Measurements from ENCODE around the gene LITAF. TPM values are rescaled to one million over a fixed set of nuclear protein-coding genes. Genes with fewer than 3 reads are reported as not detected.
"Not testable (repeated sequence)": the region's sequence is repeated elsewhere in the genome, so short reads cannot be mapped to it uniquely, and the experiment has no call there.

Gene LITAF
- total RNA-seq, 1 experiment from 2014 or later, result 244 TPM

DNA sequence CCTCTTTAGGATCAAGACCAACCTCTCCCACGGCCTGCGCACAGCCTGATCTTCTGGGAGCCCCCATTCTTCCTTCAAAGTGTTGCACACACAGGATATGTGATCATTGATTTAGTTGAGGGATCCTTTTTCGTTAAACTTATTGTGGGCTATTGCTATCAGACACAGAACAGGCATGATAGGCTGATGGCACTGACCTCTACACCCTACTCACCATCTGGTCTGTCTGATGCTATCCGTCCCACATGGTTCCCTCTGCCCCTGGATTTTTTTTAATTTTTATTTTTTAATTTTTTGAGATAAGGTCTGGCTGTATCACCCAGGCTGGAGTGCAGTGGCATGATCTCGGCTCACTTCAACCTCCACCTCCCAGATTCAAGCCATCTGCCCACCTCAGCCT lies 19.2 kb upstream of the LITAF start:
- no peak overlapping the region for H3K27ac ChIP-seq
- no peaks in the 10 kb centered on the region for H3K9me2 ChIP-seq (ENCODE audit: insufficient read depth)
- BruUV-seq (replicated peaks), result no TSS peak
- no peaks in the 10 kb centered on the region for H3K27me3 ChIP-seq (ENCODE audit: insufficient read depth, low read depth)
- DNase-seq, result no peak
- H3K9me3 ChIP-seq (ENCODE audit: insufficient read depth, low read depth), result no peaks in the 10 kb centered on the region
- H3K4me1 ChIP-seq (replicated peaks; ENCODE audit: insufficient read depth), result peaks cover 32% of the 10 kb centered on the region
- H3K79me2 ChIP-seq (ENCODE audit: low read depth), result no peaks in the 10 kb centered on the region
- no peak overlapping the region for H3K4me3 ChIP-seq
- no peak overlapping the region for H2AFZ ChIP-seq
- H4K20me1 ChIP-seq (ENCODE audit: insufficient read depth), result no peaks in the 10 kb centered on the region
- TF ChIP-seq CTCF (conservative IDR thresholded peaks at IDR 0.05) (no peak), EZH2 (IDR thresholded peaks at IDR 0.05; ENCODE audit: low read depth) (no peak)
- peaks cover 28% of the 10 kb centered on the region for H3F3A ChIP-seq (ENCODE audit: insufficient read depth, low read depth)
- intact Hi-C loops (cut with micrococcal nuclease; ENCODE audit: unreplicated experiment), result no loop called here
- POLR2A ChIA-PET (ENCODE audit: unreplicated experiment), result no interaction called here
- CTCF ChIA-PET, result no interaction called here
- no peak overlapping the region for H3K4me2 ChIP-seq
- no peaks in the 10 kb centered on the region for H3K36me3 ChIP-seq (ENCODE audit: low read depth)

GRCh38 chr16:11605564-11605886 lies 18.8 kb upstream of the LITAF start:
- TF ChIP-seq CTCF (conservative IDR thresholded peaks at IDR 0.05) (no peak), EZH2 (IDR thresholded peaks at IDR 0.05; ENCODE audit: low read depth) (no peak)
- ChIA-PET POLR2A (ENCODE audit: unreplicated experiment) (no interaction called here), CTCF (no interaction called here)
- H3K9me3 ChIP-seq (ENCODE audit: insufficient read depth, low read depth), result no peaks in the 10 kb centered on the region
- H2AFZ ChIP-seq, result no peak overlapping the region
- intact Hi-C loops (cut with micrococcal nuclease; ENCODE audit: unreplicated experiment), result no loop called here
- H3K4me1 ChIP-seq (replicated peaks; ENCODE audit: insufficient read depth), result peaks cover 29% of the 10 kb centered on the region
- no peak overlapping the region for H3K4me2 ChIP-seq
- H3K27ac ChIP-seq, result no peak overlapping the region
- BruUV-seq (replicated peaks), result no TSS peak
- H3K4me3 ChIP-seq, result no peak overlapping the region
- H3K9me2 ChIP-seq (ENCODE audit: insufficient read depth), result no peaks in the 10 kb centered on the region
- H4K20me1 ChIP-seq (ENCODE audit: insufficient read depth), result no peaks in the 10 kb centered on the region
- no peak for DNase-seq
- H3K27me3 ChIP-seq (ENCODE audit: insufficient read depth, low read depth), result no peaks in the 10 kb centered on the region
- no peaks in the 10 kb centered on the region for H3K79me2 ChIP-seq (ENCODE audit: low read depth)
- no peaks in the 10 kb centered on the region for H3K36me3 ChIP-seq (ENCODE audit: low read depth)
- peaks cover 25% of the 10 kb centered on the region for H3F3A ChIP-seq (ENCODE audit: insufficient read depth, low read depth)

DNA sequence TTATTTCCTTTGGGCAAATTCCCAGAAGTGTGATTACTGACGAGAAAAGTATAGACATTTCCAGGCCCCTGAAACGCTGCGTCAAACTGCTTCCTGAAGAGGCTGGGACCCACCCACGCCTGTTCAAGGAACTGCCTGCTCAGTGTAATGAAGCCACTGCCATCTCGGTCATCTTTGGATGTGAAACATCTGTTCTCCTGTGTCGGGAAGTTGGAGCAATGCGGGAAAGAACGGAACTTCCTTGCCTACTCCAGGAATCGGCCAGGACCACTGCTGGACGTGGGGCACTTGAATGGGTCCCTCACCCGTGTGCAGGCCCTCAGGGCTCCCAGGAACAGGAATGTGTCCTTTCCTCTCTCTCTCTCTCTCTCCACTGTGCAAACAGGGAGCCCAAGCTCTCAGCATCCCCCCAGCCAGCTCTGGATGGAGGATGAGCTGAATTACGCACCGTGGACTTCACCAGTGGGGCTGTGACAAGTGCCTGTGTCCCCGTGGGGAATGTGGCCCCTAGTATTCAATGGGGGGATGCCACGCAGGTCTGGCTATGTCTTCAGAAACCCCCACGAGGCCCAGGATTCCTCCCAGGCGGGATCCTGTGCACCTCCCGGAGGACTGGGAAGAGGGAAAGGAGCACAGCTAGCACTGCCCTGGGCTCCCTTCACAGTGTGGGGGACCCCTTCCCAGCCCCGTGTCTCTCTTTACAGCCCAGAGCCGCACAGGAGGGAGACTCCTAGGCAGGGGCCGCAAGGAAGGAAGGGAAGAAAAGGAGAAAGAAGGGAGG lies 18.3 kb upstream of the LITAF start:
- intact Hi-C loops (cut with micrococcal nuclease; ENCODE audit: unreplicated experiment), result no loop called here
- Histone ChIP-seq H3K27ac (no peak overlapping the region), H3K27me3 (ENCODE audit: insufficient read depth, low read depth) (no peaks in the 10 kb centered on the region), H3K4me2 (no peak overlapping the region), H3K9me2 (ENCODE audit: insufficient read depth) (no peaks in the 10 kb centered on the region), H4K20me1 (ENCODE audit: insufficient read depth) (no peaks in the 10 kb centered on the region), H2AFZ (no peak overlapping the region), H3K4me3 (no peak overlapping the region), H3K36me3 (ENCODE audit: low read depth) (no peaks in the 10 kb centered on the region), H3K4me1 (replicated peaks; ENCODE audit: insufficient read depth) (peaks cover 23% of the 10 kb centered on the region), H3F3A (ENCODE audit: insufficient read depth, low read depth) (peaks cover 20% of the 10 kb centered on the region), H3K79me2 (ENCODE audit: low read depth) (no peaks in the 10 kb centered on the region), H3K9me3 (ENCODE audit: insufficient read depth, low read depth) (no peaks in the 10 kb centered on the region)
- TF ChIP-seq CTCF (conservative IDR thresholded peaks at IDR 0.05), result no peak
- no peak for TF ChIP-seq EZH2 (IDR thresholded peaks at IDR 0.05; ENCODE audit: low read depth)
- ChIA-PET CTCF (no interaction called here), POLR2A (ENCODE audit: unreplicated experiment) (no interaction called here)
- BruUV-seq (replicated peaks), result no TSS peak
- no peak for DNase-seq

DNA sequence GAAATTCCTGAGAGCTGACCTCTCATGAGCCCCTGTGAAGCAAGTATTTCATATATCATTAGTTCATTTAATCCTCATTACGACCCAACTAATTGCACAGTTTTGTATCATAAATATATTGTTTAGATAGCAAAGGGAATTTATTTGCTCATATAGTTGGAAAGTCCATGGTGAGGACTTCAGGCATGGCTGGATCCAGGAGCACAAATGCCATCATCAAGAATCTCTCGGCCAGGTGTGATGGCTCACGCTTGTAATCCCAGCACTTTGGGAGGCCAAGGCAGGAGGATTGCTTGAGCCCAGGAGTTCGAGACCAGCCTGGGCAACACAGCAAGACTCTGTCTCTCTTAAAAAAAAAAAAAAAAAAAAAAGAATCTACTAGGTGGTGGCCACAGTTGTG lies 17.6 kb upstream of the LITAF start:
- H3K36me3 ChIP-seq (ENCODE audit: low read depth); H2AFZ ChIP-seq; H3K9me3 ChIP-seq (ENCODE audit: insufficient read depth, low read depth); H4K20me1 ChIP-seq (ENCODE audit: insufficient read depth); DNase-seq; H3K9me2 ChIP-seq (ENCODE audit: insufficient read depth); intact Hi-C loops (cut with micrococcal nuclease; ENCODE audit: unreplicated experiment); POLR2A ChIA-PET (ENCODE audit: unreplicated experiment); BruUV-seq (replicated peaks); H3K27me3 ChIP-seq (ENCODE audit: insufficient read depth, low read depth); H3K4me2 ChIP-seq; H3K27ac ChIP-seq; H3K79me2 ChIP-seq (ENCODE audit: low read depth); H3K4me3 ChIP-seq; CTCF ChIA-PET: not testable (repeated sequence)
- Histone ChIP-seq H3K4me1 (replicated peaks; ENCODE audit: insufficient read depth) (peaks cover 18% of the 10 kb centered on the region), H3F3A (ENCODE audit: insufficient read depth, low read depth) (peaks cover 14% of the 10 kb centered on the region)
